Keratinocyte (primary cell): ENCODE data around the gene LRRC8C. TPM values are rescaled to one million over a fixed set of nuclear protein-coding genes. Genes with fewer than 3 reads are reported as not detected.

Experiments used
- DNase-seq: peaks from one replicate; pipeline ENCODE4 v3.0.0-alpha.2; 2011; ENCODE audit warnings: low read depth, missing footprints, low spot score
- FAIRE-seq: peaks from 2 replicates; lab custom pipeline; 2011; peaks lifted over from hg19 to GRCh38; lab: Jason Lieb, UNC
- H2AFZ ChIP-seq: 2 replicates; pipeline ENCODE4 v1.6.0; 2012; ENCODE audit warnings: low read length, control low read depth, inconsistent platforms; ENCODE audit not compliant: control insufficient read depth
- H3K27ac ChIP-seq: 2 replicates; pipeline ENCODE4 v1.5.1; 2011; ENCODE audit warnings: low read length; ENCODE audit not compliant: control insufficient read depth, insufficient read depth
- H3K27me3 ChIP-seq: 3 replicates; pipeline ENCODE4 v1.6.0; 2011; ENCODE audit warnings: low read length; ENCODE audit not compliant: control insufficient read depth, insufficient read depth; ENCODE audit errors: extremely low read depth
- H3K36me3 ChIP-seq, 2 experiments: 2 replicates in 1 of 2; 3 replicates in 1 of 2; pipeline ENCODE4 v1.5.1; 2011; ENCODE audit warnings: low read length in 2 of 2, mild to moderate bottlenecking in 1 of 2; ENCODE audit not compliant: control insufficient read depth in 2 of 2, insufficient read depth in 2 of 2; ENCODE audit errors: extremely low read depth in 1 of 2
- H3K4me1 ChIP-seq: 3 replicates; pipeline ENCODE4 v1.5.1; 2011; ENCODE audit warnings: low read length; ENCODE audit not compliant: control insufficient read depth, insufficient read depth; ENCODE audit errors: extremely low read depth
- H3K4me2 ChIP-seq: 3 replicates; pipeline ENCODE4 v1.6.0; 2011; ENCODE audit warnings: low read depth, low read length; ENCODE audit not compliant: control insufficient read depth, insufficient read depth; ENCODE audit errors: extremely low read depth
- H3K4me3 ChIP-seq, 3 experiments: fragments of 200-600 bp in 1 of 3; sonication (generic) in 1 of 3; 2 replicates in 2 of 3; 3 replicates in 1 of 3; pipeline ENCODE4 v1.5.1; 2011 to 2016; ENCODE audit warnings: low read length in 3 of 3, mild to moderate bottlenecking in 3 of 3, control low read depth in 2 of 3, inconsistent platforms in 1 of 3, low read depth in 1 of 3, mixed read lengths in 1 of 3, mixed run types in 1 of 3, moderate library complexity in 1 of 3; ENCODE audit not compliant: control insufficient read depth in 2 of 3, insufficient read depth in 2 of 3; ENCODE audit errors: extremely low read depth in 1 of 3
- H3K79me2 ChIP-seq: 2 replicates; pipeline ENCODE4 v1.6.0; 2012; ENCODE audit warnings: low read length; ENCODE audit not compliant: control insufficient read depth, insufficient read depth
- H3K9ac ChIP-seq: 3 replicates; pipeline ENCODE4 v1.6.0; 2011; ENCODE audit warnings: low read length; ENCODE audit not compliant: control insufficient read depth, insufficient read depth; ENCODE audit errors: extremely low read depth
- H3K9me1 ChIP-seq: 3 replicates; pipeline ENCODE4 v1.6.0; 2011; ENCODE audit warnings: low read length; ENCODE audit not compliant: control insufficient read depth, insufficient read depth; ENCODE audit errors: extremely low read depth
- H3K9me3 ChIP-seq: 2 replicates; pipeline ENCODE4 v1.5.1; 2012; ENCODE audit warnings: low read depth, low read length; ENCODE audit not compliant: control insufficient read depth
- H4K20me1 ChIP-seq: 3 replicates; pipeline ENCODE4 v1.6.0; 2011; ENCODE audit warnings: low read length; ENCODE audit not compliant: control insufficient read depth, insufficient read depth; ENCODE audit errors: extremely low read depth
- EZH2 ChIP-seq: IDR thresholded peaks from one replicate; pipeline ENCODE4 v1.6.1; 2012; ENCODE audit warnings: inconsistent platforms, mild to moderate bottlenecking, low read length, moderate library complexity
- dilution Hi-C: fragments of 300-500 bp; cut with MboI; formaldehyde crosslinking; loops from one replicate; pipeline ENCODE4 v1.7.0; 2020; ENCODE audit warnings: low sequenced_read_pairs; ENCODE audit not compliant: extremely low pct_ligation_motif_present
- polyA plus RNA-seq, 5 experiments: library from polyadenylated mRNA; depleted of rRNA in 3 of 5; stranded (reverse) in 3 of 5; stranded (forward) in 1 of 5; unstranded in 1 of 5; fragments of >200 nt; gene quantifications; 1 replicate in 1 of 5; 2 replicates in 3 of 5; 3 replicates in 1 of 5; pipeline versions ENCODE4 v1.2.1 to v1.2.3, GENCODE V29; 2011 to 2012; ENCODE audit warnings: missing spikeins in 2 of 5, low read depth in 1 of 5, low replicate concordance in 1 of 5
- TF ChIP-seq, protein P1 (sequence below), 3 experiments: IDR thresholded peaks in 1 of 3; conservative IDR thresholded peaks in 1 of 3; optimal IDR thresholded peaks in 1 of 3; 2 replicates in 2 of 3; 3 replicates in 1 of 3; pipeline versions ENCODE3 to v1.5.1; 2011; ENCODE audit warnings: low read length in 3 of 3, mild to moderate bottlenecking in 3 of 3, moderate library complexity in 2 of 3, control low read depth in 1 of 3, inconsistent platforms in 1 of 3; ENCODE audit not compliant: insufficient read depth in 2 of 3; ENCODE audit errors: extremely low read depth in 1 of 3

The LRRC8C gene
- polyA plus RNA-seq, 1 donor (not counting 4 experiments of a cell fraction or from before 2014, with no cell fraction given): 18.4 TPM

DNA sequence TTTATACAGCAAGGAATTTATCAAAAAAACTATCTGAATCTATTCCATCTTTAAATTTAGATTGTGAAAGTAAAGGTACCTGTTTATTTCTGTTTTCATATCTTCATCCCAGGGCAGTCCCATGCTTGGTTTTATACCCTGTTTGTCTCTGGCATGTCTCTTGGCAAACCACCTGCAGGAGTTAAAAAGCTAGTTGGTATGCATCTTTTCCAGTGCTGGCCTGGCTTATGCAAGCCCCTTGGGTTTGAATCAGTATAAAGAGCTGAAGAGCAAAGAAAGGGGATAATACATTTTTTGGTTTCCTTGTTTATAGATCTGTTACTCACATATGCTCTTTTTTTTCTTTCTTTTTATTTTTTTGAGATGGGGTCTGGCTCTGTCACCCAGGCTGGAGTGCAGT, 37.8 kb downstream of the LRRC8C start:
- Histone ChIP-seq H3K4me2 (no peak overlapping the region), H3K9me3 (no peaks in the 10 kb centered on the region), H3K27me3 (no peaks in the 10 kb centered on the region), H3K27ac (no peak overlapping the region), H3K79me2 (peaks cover 78% of the 10 kb centered on the region), H3K9ac (no peak overlapping the region), H3K9me1 (no peaks in the 10 kb centered on the region), H2AFZ (no peak overlapping the region), H3K4me1 (peaks cover 14% of the 10 kb centered on the region), H3K4me3 (no peak overlapping the region), H4K20me1 (no peaks in the 10 kb centered on the region), H3K36me3 (no peaks in the 10 kb centered on the region)
- FAIRE-seq (no peak), DNase-seq (no peak)
- TF ChIP-seq, protein P1, sequence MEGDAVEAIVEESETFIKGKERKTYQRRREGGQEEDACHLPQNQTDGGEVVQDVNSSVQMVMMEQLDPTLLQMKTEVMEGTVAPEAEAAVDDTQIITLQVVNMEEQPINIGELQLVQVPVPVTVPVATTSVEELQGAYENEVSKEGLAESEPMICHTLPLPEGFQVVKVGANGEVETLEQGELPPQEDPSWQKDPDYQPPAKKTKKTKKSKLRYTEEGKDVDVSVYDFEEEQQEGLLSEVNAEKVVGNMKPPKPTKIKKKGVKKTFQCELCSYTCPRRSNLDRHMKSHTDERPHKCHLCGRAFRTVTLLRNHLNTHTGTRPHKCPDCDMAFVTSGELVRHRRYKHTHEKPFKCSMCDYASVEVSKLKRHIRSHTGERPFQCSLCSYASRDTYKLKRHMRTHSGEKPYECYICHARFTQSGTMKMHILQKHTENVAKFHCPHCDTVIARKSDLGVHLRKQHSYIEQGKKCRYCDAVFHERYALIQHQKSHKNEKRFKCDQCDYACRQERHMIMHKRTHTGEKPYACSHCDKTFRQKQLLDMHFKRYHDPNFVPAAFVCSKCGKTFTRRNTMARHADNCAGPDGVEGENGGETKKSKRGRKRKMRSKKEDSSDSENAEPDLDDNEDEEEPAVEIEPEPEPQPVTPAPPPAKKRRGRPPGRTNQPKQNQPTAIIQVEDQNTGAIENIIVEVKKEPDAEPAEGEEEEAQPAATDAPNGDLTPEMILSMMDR (optimal IDR thresholded peaks at IDR 0.05 in 1 of 3, IDR thresholded peaks at IDR 0.05 in 1 of 3, conservative IDR thresholded peaks at IDR 0.05 in 1 of 3; ENCODE audit: extremely low read depth in 1 of 3, insufficient read depth in 2 of 3, low read length in 3 of 3): no peak
- no peak for TF ChIP-seq EZH2
- dilution Hi-C loops: no loop called here

GRCh38 chr1:89671775-89672488, 39.0 kb downstream of the LRRC8C start:
- Histone ChIP-seq H3K27me3 (no peaks in the 10 kb centered on the region), H3K27ac (peak overlapping the region; percentile 16), H3K9ac (no peak overlapping the region), H3K9me1 (no peaks in the 10 kb centered on the region), H3K36me3 (no peaks in the 10 kb centered on the region), H3K79me2 (peaks cover 79% of the 10 kb centered on the region), H3K4me3 (no peak overlapping the region), H3K4me1 (peaks cover 14% of the 10 kb centered on the region), H4K20me1 (no peaks in the 10 kb centered on the region), H3K9me3 (no peaks in the 10 kb centered on the region), H2AFZ (no peak overlapping the region), H3K4me2 (peak overlapping the region; percentile 6)
- FAIRE-seq (peak; percentile 93), DNase-seq (peak; percentile 38)
- dilution Hi-C loops: no loop called here
- TF ChIP-seq, protein P1 (optimal IDR thresholded peaks at IDR 0.05 in 1 of 3, IDR thresholded peaks at IDR 0.05 in 1 of 3, conservative IDR thresholded peaks at IDR 0.05 in 1 of 3; ENCODE audit: extremely low read depth in 1 of 3, insufficient read depth in 2 of 3, low read length in 3 of 3): no peak
- TF ChIP-seq EZH2: no peak
